ENCODE results near the gene THBS3. TPM values are rescaled to one million over a fixed set of nuclear protein-coding genes. Genes with fewer than 3 reads are reported as not detected.

The THBS3 gene
- total and polyA plus RNA-seq, 2 of the 13 experiments (the other 11 are each of a cell fraction or from before 2014, with no cell fraction given), result 0.86 to 3.6 TPM

DNA sequence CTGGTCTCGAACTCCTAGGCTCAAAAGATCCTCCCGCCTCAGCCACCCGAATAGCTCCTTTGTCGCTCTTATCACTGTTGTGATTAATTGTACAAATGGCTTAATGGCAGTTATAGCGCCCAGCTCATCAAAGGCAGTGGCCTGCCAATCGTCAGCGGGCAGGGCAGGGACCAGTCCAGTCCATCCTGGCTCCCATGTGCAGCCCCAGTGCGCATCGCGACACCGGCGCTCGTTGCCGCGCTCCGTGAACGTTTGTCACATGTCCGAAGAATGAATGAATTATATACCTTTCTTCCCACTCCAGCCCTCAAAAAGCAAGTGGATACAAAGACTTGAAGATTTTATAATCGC is 19.2 kb upstream of the THBS3 start (continued):
- TF ChIP-seq ZUFSP (CRISPR knock-in tag; IDR thresholded peaks at IDR 0.05; ENCODE audit: borderline replicate concordance) (no peak), ZNF274 (CRISPR knock-in tag; IDR thresholded peaks at IDR 0.05) (0 out of 2 replicates have a peak, but pooled peaks have one; percentile 43), EED (CRISPR knock-in tag; IDR thresholded peaks at IDR 0.05) (no peak), SMYD3 (CRISPR knock-in tag; IDR thresholded peaks at IDR 0.05) (no peak), ZNF501 (CRISPR knock-in tag; IDR thresholded peaks at IDR 0.05) (peak; percentile 66), ZNF530 (CRISPR knock-in tag; IDR thresholded peaks at IDR 0.05; ENCODE audit: low read depth) (no peak), TBP (CRISPR knock-in tag; IDR thresholded peaks at IDR 0.05) (no peak), ZNF670 (CRISPR knock-in tag; IDR thresholded peaks at IDR 0.05; ENCODE audit: borderline replicate concordance) (no peak), RAD51 (IDR thresholded peaks at IDR 0.05; ENCODE audit: borderline replicate concordance) (no peak), ZKSCAN1 (IDR thresholded peaks at IDR 0.05; ENCODE audit: low read length) (no peak), GTF3A (CRISPR knock-in tag; conservative IDR thresholded peaks at IDR 0.05) (0 out of 2 replicates have a peak, but pooled peaks have one; percentile 39), TARDBP (CRISPR knock-in tag; IDR thresholded peaks at IDR 0.05) (peak; percentile 63; the same call in 1 of the 2 replicates), EP300 (IDR thresholded peaks at IDR 0.05; ENCODE audit: low read depth in 2 of 2, low read length in 2 of 2) (no peak), EP300 (CRISPR knock-in tag; IDR thresholded peaks at IDR 0.05; ENCODE audit: borderline replicate concordance) (no peak), ZNF235 (CRISPR knock-in tag; IDR thresholded peaks at IDR 0.05; ENCODE audit: borderline replicate concordance) (no peak), KLF13 (CRISPR knock-in tag; IDR thresholded peaks at IDR 0.05) (no peak), RFXAP (CRISPR knock-in tag; IDR thresholded peaks at IDR 0.05; ENCODE audit: borderline replicate concordance) (no peak), ZBTB39 (CRISPR knock-in tag; IDR thresholded peaks at IDR 0.05) (no peak), ZNF33A (CRISPR knock-in tag; IDR thresholded peaks at IDR 0.05; ENCODE audit: borderline replicate concordance) (0 out of 2 replicates have a peak, but pooled peaks have one; percentile 13), SALL1 (CRISPR knock-in tag; IDR thresholded peaks at IDR 0.05) (0 out of 2 replicates have a peak, but pooled peaks have one; percentile 15), ZNF431 (CRISPR knock-in tag; IDR thresholded peaks at IDR 0.05; ENCODE audit: borderline replicate concordance, low read depth) (no peak), KLF15 (CRISPR knock-in tag; IDR thresholded peaks at IDR 0.05; ENCODE audit: borderline replicate concordance) (no peak)
- TF ChIP-seq, protein P1, sequence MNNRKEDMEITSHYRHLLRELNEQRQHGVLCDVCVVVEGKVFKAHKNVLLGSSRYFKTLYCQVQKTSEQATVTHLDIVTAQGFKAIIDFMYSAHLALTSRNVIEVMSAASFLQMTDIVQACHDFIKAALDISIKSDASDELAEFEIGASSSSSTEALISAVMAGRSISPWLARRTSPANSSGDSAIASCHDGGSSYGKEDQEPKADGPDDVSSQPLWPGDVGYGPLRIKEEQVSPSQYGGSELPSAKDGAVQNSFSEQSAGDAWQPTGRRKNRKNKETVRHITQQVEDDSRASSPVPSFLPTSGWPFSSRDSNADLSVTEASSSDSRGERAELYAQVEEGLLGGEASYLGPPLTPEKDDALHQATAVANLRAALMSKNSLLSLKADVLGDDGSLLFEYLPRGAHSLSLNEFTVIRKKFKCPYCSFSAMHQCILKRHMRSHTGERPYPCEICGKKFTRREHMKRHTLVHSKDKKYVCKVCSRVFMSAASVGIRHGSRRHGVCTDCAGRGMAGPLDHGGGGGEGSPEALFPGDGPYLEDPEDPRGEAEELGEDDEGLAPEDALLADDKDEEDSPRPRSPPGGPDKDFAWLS (CRISPR knock-in tag; IDR thresholded peaks at IDR 0.05; ENCODE audit: borderline replicate concordance), result no peak
- TF ChIP-seq, protein P2, sequence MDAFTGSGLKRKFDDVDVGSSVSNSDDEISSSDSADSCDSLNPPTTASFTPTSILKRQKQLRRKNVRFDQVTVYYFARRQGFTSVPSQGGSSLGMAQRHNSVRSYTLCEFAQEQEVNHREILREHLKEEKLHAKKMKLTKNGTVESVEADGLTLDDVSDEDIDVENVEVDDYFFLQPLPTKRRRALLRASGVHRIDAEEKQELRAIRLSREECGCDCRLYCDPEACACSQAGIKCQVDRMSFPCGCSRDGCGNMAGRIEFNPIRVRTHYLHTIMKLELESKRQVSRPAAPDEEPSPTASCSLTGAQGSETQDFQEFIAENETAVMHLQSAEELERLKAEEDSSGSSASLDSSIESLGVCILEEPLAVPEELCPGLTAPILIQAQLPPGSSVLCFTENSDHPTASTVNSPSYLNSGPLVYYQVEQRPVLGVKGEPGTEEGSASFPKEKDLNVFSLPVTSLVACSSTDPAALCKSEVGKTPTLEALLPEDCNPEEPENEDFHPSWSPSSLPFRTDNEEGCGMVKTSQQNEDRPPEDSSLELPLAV (CRISPR knock-in tag; conservative IDR thresholded peaks at IDR 0.05; ENCODE audit: low read depth), result no peak
